NB4 (cell line): ENCODE measurements around the gene JMJD6.

Source experiments
- CTCF ChIP-seq: IDR thresholded peaks from one replicate; pipeline ENCODE4 v1.5.1; 2012; ENCODE audit warnings: low read depth, low read length
- MAX ChIP-seq: IDR thresholded peaks from 2 replicates; pipeline ENCODE4 v1.6.1; 2011; ENCODE audit warnings: low read depth, low read length
- POLR2A ChIP-seq: IDR thresholded peaks from 2 replicates; pipeline ENCODE4 v1.6.1; 2011; ENCODE audit warnings: mild to moderate bottlenecking; ENCODE audit not compliant: insufficient read length; ENCODE audit errors: extremely low read depth

GRCh38 chr17:76700270-76700616 is 26.2 kb downstream of the JMJD6 start:
- no peak for TF ChIP-seq MAX
- no peak for TF ChIP-seq CTCF
- TF ChIP-seq POLR2A: no peak
